Heart left ventricle (tissue), 16 donors: ENCODE data around the gene SLC40A1. TPM values are rescaled to one million over a fixed set of nuclear protein-coding genes. Genes with fewer than 3 reads are reported as not detected.

ENCODE experiments used
- ATAC-seq, 4 donors: fragments of 200-7000 bp; cut with Tn5 transposase; one replicate each; pipeline ENCODE4 v1.9.1; 2020 to 2022; ENCODE audit warnings: moderate library complexity in 4 of 4, mild to moderate bottlenecking in 3 of 4, moderate number of reproducible peaks in 1 of 4
- DNase-seq, 5 donors: peaks; one replicate each; pipeline ENCODE4 v3.0.0-alpha.2; 2020
- H3K27ac ChIP-seq, 12 donors: fragments of 200-600 bp; sonication (generic) in 4 of 12; one replicate each; pipeline versions ENCODE4 v1.5.0 to v1.8.0; 2016 to 2022; ENCODE audit warnings: mild to moderate bottlenecking in 2 of 12
- H3K27me3 ChIP-seq, 9 donors: fragments of 200-600 bp; sonication (generic) in 2 of 9; one replicate each; pipeline versions ENCODE4 v1.5.1 to v1.8.0; 2016 to 2022; ENCODE audit warnings: mild to moderate bottlenecking in 3 of 9
- H3K36me3 ChIP-seq, 9 donors: fragments of 200-600 bp; sonication (generic) in 2 of 9; one replicate each; pipeline versions ENCODE4 v1.5.0 to v1.8.0; 2018 to 2022; ENCODE audit warnings: mild to moderate bottlenecking in 2 of 9
- H3K4me1 ChIP-seq, 12 donors: fragments of 200-600 bp; sonication (generic) in 4 of 12; one replicate each; pipeline versions ENCODE4 v1.5.0 to v1.8.0; 2016 to 2022; ENCODE audit warnings: mild to moderate bottlenecking in 3 of 12
- H3K4me3 ChIP-seq, 12 donors: fragments of 200-600 bp; sonication (generic) in 4 of 12; one replicate each; pipeline versions ENCODE4 v1.5.0 to v1.8.0; 2017 to 2022; ENCODE audit warnings: mild to moderate bottlenecking in 9 of 12, moderate library complexity in 4 of 12
- H3K9me3 ChIP-seq, 12 donors: fragments of 200-600 bp; sonication (generic) in 4 of 12; one replicate each; pipeline versions ENCODE4 v1.5.0 to v1.8.0; 2016 to 2022; ENCODE audit warnings: mild to moderate bottlenecking in 1 of 12
- CTCF ChIP-seq, 12 donors: fragments of 200-600 bp; sonication (generic) in 4 of 12; IDR thresholded peaks; one replicate each; pipeline versions ENCODE4 v1.5.0 to v1.8.0; 2018 to 2022; ENCODE audit warnings: antibody characterized with exemption in 12 of 12, mild to moderate bottlenecking in 5 of 12
- POLR2A ChIP-seq, 2 donors: fragments of 450-650 bp; IDR thresholded peaks; one replicate each; pipeline ENCODE4 v1.6.1; 2017; ENCODE audit warnings: antibody characterized with exemption in 2 of 2, mild to moderate bottlenecking in 2 of 2, moderate library complexity in 2 of 2
- WGBS, 4 donors: extraction: QIAGEN DNeasy Blood & Tissue Kit in 2 of 4; methylation state at CpG; one replicate each; pipeline versions ENCODE4 v1.1.5 to v1.1.7; 2013 to 2018; 5-methylcytosine and 5-hydroxymethylcytosine counted together
- intact Hi-C, 10 donors: fragments of 100-400 bp; cut with DNase I; formaldehyde crosslinking; loops; one replicate each; pipeline versions ENCODE4 v1.11.1 to v1.14.2; 2022
- polyA plus RNA-seq, 2 donors: library from polyadenylated mRNA; stranded (reverse); fragments of 200-250 nt; gene quantifications; one replicate each; pipeline ENCODE4 v1.2.3, GENCODE V29; 2013
- total RNA-seq, 9 donors: library from RNA; depleted of rRNA in 2 of 9; stranded (reverse); fragments of >200 nt in 2 of 9; fragmentation: NEBNext Ultra II Directional in 3 of 9; extraction: Animal tissue kit (Norgen Biotek cat#: 25700) in 3 of 9; gene quantifications; one replicate each; pipeline versions ENCODE4 v1.1.0 to v1.2.4, GENCODE V29; 2016 to 2023
- donor health status: ischemic (EF 13 %, LVEDD 7.1; RV severe dilation, severe dysfunction).
- donor health status: healthy with polysubstance abuse.
- donor health status: DM: no; HTN: yes; CAD: no.
- donor health status: DM: no; HTN: no; CAD: no.
- donor health status: ischemic (EF 25% LVEDD 6.9; RV normal size, moderate dysfunction).
- donor health status: ischemic (EF 25% LVEDD 5.7; RV mildly dilated, moderate dysfunction).
- donor health status: healthy.
- donor health status: DM: yes; HTN: yes; CAD: no.
- donor health status: ischemic (EF 35%, LVEDD 5.7; RV mildly dilated, moderate dysfunction).
- donor health status: nonischemic (EF 11% LVEDD 7.7; RV severe dilation, severe dysfunction).
- donor health status: DM: yes; HTN: yes; CAD: no.
- donor health status: PGD.
- donor health status: ischemic (EF 29% LVEDD 5.4; RV normal size, mild dysfunction).
- donor health status: nonischemic (EF 23%, LVEDD 6.1; RV moderate dilation, normal function).

The SLC40A1 gene
- total and polyA plus RNA-seq, 11 donors, result 10.2 to 109 (median 40.5) TPM

- intact Hi-C loops, result no loop called here
- WGBS, 4 donors, result 90 to 100% (median 98%) methylated on average over 1 of the region's 1 CpG
- H3K27me3 ChIP-seq, result no peaks in the 10 kb centered on the region
- peaks cover 0 to 7% (median 0%) of the 10 kb centered on the region in 12 donors for H3K9me3 ChIP-seq
- H3K36me3 ChIP-seq, result no peaks in the 10 kb centered on the region
- DNase-seq (no peak), ATAC-seq (no peak)
- H3K27ac ChIP-seq, result no peak overlapping the region
- TF ChIP-seq CTCF (IDR thresholded peaks at IDR 0.05) (no peak), POLR2A (IDR thresholded peaks at IDR 0.05) (no peak)
- H3K4me3 ChIP-seq, result no peak overlapping the region
- peaks cover 0 to 27% (median 9%) of the 10 kb centered on the region in 12 donors for H3K4me1 ChIP-seq
Observed at GRCh38 chr2:189543367-189543766, 37.2 kb downstream of the SLC40A1 start.

- TF ChIP-seq POLR2A (IDR thresholded peaks at IDR 0.05) (no peak), CTCF (IDR thresholded peaks at IDR 0.05) (no peak)
- 93 to 95% (median 93%) methylated on average over 6 of the region's 6 CpGs for WGBS, 4 donors
- H3K36me3 ChIP-seq, result no peaks in the 10 kb centered on the region
- no peak overlapping the region for H3K27ac ChIP-seq
- H3K9me3 ChIP-seq, result peaks cover 0 to 7% (median 0%) of the 10 kb centered on the region in 12 donors
- no peak for ATAC-seq
- H3K4me3 ChIP-seq, result no peak overlapping the region
- peaks cover 0 to 22% (median 6%) of the 10 kb centered on the region in 12 donors for H3K4me1 ChIP-seq
- H3K27me3 ChIP-seq, result no peaks in the 10 kb centered on the region
- intact Hi-C loops, result no loop called here
- DNase-seq, result no peak
Observed at GRCh38 chr2:189542145-189542882, 38.3 kb downstream of the SLC40A1 start.

DNA sequence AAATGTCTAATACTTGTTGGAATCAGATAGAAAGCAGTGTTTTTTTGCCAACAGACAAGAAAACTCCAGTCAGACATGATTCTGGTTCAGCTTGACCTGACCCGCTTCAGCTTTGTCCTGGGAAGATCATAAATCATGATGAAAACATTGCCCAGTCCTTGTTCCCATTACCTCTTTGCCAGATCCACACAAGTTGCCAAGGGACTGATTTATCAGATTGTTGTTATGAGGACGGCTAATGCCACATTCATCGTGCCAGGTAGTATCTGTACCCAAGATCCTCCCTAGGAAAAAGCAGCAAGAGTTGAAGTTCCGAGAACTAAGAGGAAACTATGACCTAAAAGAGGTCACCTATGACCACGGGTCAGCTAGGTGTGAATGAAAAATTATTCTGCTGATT lies 39.0 kb downstream of the SLC40A1 start:
- 85 to 91% (median 89%) methylated on average over 5 of the region's 5 CpGs for WGBS, 4 donors
- intact Hi-C loops, result no loop called here
- TF ChIP-seq CTCF (IDR thresholded peaks at IDR 0.05), result no peak
- no peak for TF ChIP-seq POLR2A (IDR thresholded peaks at IDR 0.05)
- Histone ChIP-seq H3K4me1 (peaks cover 0 to 22% (median 6%) of the 10 kb centered on the region in 12 donors), H3K27me3 (no peaks in the 10 kb centered on the region), H3K27ac (no peak overlapping the region), H3K4me3 (no peak overlapping the region), H3K36me3 (no peaks in the 10 kb centered on the region), H3K9me3 (peaks cover 0 to 7% (median 0%) of the 10 kb centered on the region in 12 donors)
- DNase-seq (no peak), ATAC-seq (no peak)

- no peaks in the 10 kb centered on the region for H3K36me3 ChIP-seq
- TF ChIP-seq POLR2A (IDR thresholded peaks at IDR 0.05) (no peak), CTCF (IDR thresholded peaks at IDR 0.05) (no peak)
- peaks cover 0 to 14% (median 5%) of the 10 kb centered on the region in 12 donors for H3K4me1 ChIP-seq
- WGBS, 4 donors, result 91 to 98% (median 93%) methylated on average over 1 of the region's 1 CpG
- ATAC-seq, result no peak
- DNase-seq, result no peak
- peaks cover 0 to 7% (median 0%) of the 10 kb centered on the region in 12 donors for H3K9me3 ChIP-seq
- no peak overlapping the region for H3K4me3 ChIP-seq
- intact Hi-C loops, result no loop called here
- no peak overlapping the region for H3K27ac ChIP-seq
- no peaks in the 10 kb centered on the region for H3K27me3 ChIP-seq
Observed at GRCh38 chr2:189540551-189540950, 40.0 kb downstream of the SLC40A1 start.
